ENCODE results near the gene ASTN2.

DNA sequence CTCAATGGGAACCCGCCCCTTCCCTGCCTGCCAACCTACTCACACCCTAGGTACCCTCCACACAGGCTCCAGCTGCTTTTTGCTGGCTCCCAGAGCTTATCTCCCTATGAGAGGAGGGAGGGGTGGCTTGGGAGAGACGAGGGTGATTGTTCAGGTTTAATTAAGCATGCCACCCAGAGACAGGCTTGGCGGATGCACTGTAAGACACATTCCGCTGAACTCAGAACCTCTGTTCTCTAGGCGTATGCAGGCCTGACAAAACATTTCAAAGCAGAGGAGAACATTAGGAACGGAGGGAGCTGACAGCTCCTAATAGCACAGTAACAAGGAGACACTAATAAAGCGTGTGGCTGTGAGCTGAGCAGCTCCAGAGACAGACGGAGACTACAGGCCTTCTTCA lies 647.6 kb downstream of the ASTN2 start:
- TF ChIP-seq, protein P1, sequence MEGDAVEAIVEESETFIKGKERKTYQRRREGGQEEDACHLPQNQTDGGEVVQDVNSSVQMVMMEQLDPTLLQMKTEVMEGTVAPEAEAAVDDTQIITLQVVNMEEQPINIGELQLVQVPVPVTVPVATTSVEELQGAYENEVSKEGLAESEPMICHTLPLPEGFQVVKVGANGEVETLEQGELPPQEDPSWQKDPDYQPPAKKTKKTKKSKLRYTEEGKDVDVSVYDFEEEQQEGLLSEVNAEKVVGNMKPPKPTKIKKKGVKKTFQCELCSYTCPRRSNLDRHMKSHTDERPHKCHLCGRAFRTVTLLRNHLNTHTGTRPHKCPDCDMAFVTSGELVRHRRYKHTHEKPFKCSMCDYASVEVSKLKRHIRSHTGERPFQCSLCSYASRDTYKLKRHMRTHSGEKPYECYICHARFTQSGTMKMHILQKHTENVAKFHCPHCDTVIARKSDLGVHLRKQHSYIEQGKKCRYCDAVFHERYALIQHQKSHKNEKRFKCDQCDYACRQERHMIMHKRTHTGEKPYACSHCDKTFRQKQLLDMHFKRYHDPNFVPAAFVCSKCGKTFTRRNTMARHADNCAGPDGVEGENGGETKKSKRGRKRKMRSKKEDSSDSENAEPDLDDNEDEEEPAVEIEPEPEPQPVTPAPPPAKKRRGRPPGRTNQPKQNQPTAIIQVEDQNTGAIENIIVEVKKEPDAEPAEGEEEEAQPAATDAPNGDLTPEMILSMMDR (conservative IDR thresholded peaks at IDR 0.05): no peak
- TF ChIP-seq ZFX (IDR thresholded peaks at IDR 0.05): no peak
